Upper lobe of left lung (tissue), 4 donors: Measurements from ENCODE around the gene PDE7B.

ENCODE experiments used
- POLR2A ChIP-seq, 4 donors: fragments of 450-650 bp; IDR thresholded peaks; one replicate each; pipeline ENCODE4 v1.5.1; 2016 to 2017; ENCODE audit warnings: antibody characterized with exemption in 4 of 4, mild to moderate bottlenecking in 2 of 4
- TF ChIP-seq, protein P1 (sequence below), 6 experiments: fragments of 450-650 bp in 4 of 6; fragments of 200-600 bp in 2 of 6; sonication (generic) in 2 of 6; IDR thresholded peaks; one replicate each; pipeline ENCODE4 v1.5.1; 2016 to 2019; ENCODE audit warnings: antibody characterized with exemption in 6 of 6

DNA sequence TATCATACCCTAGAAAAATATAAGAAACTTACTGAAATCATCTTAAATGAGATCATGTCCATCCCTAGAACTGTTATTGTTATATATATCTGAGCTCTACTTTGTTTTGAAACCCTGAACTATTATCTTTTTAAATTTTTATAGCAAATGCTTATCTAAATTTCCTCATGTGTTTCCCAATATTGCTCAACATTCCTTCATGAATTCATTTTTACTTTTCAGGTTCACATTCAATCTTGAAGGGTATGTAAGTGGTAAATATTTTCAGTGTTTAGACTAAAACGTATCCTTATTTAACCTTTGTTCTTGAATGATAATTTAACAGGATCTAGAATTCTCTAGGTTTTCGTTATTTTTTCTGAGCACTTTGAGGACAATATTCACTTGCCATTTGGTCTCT, 23.9 kb downstream of the PDE7B start:
- TF ChIP-seq, protein P1, sequence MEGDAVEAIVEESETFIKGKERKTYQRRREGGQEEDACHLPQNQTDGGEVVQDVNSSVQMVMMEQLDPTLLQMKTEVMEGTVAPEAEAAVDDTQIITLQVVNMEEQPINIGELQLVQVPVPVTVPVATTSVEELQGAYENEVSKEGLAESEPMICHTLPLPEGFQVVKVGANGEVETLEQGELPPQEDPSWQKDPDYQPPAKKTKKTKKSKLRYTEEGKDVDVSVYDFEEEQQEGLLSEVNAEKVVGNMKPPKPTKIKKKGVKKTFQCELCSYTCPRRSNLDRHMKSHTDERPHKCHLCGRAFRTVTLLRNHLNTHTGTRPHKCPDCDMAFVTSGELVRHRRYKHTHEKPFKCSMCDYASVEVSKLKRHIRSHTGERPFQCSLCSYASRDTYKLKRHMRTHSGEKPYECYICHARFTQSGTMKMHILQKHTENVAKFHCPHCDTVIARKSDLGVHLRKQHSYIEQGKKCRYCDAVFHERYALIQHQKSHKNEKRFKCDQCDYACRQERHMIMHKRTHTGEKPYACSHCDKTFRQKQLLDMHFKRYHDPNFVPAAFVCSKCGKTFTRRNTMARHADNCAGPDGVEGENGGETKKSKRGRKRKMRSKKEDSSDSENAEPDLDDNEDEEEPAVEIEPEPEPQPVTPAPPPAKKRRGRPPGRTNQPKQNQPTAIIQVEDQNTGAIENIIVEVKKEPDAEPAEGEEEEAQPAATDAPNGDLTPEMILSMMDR (IDR thresholded peaks at IDR 0.05) = no peak
- no peak for TF ChIP-seq POLR2A (IDR thresholded peaks at IDR 0.05)
